Stimulated activated CD8-positive, alpha-beta memory T cell treated with anti-CD3 and anti-CD28 coated beads, Interleukin-7, amount 100 ng/mL, for 4 hours (primary cell): Measurements from ENCODE around the gene VWF.

Experiments
- DNase-seq, 2 donors: peaks; one replicate each; pipeline ENCODE4 v3.0.0-alpha.2; 2020; ENCODE audit warnings: low read depth in 2 of 2

VWF gene

DNA sequence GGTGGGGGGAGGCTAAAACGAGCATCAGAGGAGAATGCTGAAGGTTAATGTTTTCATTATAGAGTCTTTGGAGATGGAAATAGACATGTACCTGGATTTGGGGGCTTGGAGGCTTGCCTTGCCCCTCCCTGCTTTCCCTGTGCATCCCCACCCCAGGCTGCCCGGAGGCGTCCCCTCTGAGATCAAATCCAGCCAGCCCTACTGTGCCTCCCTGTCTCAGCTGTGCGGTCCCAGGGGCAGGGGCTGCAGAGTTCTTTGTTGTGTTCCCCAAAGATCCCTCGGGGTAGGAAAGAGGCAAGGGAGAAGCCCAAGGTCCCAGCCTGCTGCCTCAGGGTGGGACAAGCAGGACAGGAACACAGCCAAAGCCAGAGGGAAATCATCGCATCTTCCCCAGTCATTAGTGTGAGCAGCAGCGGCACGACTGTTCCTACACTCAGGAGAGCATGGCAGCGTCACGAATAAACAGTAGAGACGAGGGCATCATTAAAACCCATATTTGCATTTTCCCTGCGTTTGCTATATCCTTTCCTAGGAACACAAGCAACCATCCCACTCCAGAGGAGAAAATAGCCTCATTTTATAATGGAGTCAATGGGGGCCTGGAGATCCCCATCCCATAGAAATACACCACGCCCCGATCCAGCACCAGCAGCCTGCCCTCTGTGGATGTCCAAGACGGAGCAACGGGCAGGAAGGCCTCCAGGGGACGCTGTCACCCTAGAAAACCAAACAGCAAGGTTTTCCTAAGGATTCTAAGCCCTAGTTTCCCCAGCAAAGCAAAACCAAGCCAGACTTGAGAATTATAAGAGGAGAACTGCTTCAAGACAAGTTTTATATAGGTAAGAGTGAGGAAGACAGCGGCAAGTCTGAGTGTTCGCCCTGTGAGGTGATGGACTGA, 211.8 kb downstream of the VWF start:
- no peak for DNase-seq

DNA sequence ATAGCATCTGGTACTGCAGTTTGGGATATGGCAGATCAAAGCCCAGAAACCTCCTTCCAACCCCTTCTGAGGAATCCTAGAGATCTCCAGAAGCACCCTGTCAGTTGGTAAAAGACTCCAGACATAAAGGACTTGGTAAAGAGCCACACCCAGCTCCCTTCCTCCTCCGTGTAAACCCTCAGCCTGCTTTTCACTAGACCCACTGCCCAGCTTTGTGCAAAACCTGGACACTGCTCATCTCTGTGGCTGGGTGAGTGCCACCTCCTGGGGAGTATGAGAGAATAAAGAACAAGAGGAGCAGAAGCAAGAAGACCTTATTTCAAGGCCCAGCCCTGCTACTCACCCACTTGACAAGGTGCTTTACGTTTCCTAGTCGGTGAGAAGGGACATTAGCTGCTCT, 212.5 kb downstream of the VWF start:
- DNase-seq = no peak

DNA sequence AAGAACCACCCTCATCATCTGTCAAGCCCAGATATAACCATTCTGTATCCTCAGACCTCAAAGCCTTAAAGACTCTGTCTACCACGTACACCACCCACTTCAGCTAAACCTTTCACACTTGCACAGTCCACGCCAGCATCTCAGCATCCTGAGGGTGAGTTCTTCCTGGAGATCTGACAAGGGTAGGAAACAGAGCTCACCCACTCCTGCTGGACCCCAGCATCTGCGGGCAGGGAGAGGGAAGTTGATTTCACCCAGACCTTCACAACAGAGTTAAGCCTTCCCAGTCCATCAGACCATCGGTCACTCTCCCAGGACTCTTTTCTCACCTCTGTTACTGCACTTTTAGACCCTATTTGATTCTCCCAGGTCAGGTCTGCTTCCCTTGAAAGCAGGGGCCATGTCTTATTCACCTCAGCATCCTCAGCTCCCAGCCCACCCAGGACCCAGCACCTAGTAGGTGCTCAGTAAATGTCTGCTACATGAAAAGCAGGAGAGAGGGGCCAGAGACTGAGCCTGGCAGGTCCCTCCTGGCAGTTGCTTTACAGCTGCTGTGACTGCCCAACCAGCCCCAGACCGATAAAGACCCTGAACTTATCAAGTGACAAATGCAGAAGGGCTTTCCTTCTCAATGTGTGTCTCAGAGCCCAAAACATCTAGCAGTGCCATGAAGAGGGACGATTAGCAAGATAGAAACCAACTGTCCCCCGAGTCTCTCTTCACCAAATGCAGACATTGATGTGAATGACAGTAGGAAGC, 213.5 kb downstream of the VWF start:
- no peak for DNase-seq

DNA sequence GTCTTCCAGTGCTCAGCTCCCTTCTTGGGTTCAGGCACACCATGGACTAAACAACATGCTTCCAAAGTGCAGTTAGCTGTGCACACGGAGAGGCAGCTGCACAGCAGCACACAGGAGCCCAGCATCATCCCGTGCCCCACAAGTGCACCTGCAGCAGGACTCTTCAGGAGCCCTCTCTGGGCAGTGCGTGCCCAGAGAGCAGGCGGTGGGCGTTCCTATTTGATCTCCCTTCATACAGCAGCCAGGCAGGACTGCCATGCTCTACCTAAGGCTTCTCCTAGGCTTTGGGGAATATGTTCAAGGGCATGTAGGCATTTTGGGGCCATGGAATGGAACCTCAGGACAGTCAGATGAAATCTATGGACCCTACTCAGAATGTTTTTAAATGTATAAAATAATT, 214.9 kb downstream of the VWF start:
- DNase-seq = no peak

DNA sequence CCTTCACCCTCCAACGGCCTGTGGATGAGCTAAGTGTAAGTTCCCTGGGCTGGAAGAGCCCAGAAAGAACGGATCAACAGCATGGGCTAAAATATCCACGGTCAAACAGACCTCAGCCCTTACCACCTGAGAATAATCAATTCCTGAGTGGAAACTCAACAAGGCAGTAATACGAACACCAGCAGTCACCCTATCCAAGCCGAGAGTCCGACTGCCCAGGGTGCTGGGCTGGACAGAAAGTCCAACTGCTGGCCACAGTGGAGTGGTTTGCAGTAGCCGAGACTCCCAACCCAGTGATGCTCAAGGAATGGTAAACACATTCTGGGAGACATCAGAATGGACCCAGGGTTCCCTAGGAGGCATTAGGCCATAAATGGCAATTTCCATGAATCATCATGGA, 216.2 kb downstream of the VWF start:
- DNase-seq = no peak

DNA sequence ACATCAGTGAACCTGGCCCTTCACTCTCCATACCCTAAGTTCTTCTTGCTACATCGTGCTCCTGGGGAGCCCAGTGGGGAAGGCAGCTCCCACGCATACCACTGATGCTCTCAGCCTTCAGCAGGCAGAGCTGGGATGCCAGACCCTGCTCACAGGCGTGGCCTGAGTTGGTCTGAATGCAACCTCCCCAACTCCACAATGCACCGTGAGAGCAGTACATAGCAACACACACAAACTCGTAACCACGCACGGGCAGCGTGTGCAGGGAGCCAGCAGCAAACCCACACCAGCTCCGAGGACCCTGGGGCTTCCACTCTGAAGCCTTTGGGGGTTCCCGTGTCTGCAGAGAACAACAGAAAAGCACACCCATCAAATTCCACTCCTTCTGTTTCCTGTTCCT, 216.7 kb downstream of the VWF start:
- DNase-seq = no peak

DNA sequence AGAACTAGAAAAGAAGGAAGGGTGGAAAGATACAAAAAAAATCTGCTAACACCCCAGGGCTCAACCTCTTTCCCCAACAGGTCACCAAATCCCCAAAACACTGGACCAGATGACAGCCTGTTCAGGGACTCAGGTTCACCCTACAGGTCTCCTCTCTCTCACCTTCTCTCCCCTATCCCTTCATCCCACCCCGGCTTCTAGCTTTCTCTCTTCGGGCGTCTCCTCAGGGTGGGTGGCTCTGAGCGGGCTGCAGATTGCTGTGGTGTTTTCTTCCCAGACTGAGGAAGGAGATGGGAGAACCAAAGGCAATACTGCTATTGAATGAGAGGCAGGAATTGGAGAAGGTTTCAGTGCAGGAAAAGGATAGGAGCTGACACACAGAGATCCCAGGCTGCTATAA, 218.7 kb downstream of the VWF start:
- DNase-seq = no peak

DNA sequence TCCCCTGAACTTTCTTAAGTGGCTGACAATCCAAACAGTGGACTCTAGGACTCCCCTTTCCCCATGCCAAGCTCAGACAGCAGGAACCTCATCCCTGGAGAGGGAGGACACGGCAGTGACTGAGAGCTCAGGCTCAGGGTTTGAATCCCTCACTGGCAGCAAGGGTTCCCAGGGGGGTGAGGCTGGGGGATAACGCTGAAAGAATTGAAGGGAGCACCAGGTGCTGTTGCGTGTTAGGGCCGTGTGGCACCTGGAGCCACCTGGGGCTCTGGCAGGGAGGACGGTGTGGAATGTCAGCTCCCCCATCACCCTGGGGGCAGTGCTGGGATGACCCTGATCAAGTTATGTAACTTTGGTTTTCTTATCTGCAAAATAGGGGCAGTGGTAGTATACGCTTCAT, 219.5 kb downstream of the VWF start:
- no peak for DNase-seq

DNA sequence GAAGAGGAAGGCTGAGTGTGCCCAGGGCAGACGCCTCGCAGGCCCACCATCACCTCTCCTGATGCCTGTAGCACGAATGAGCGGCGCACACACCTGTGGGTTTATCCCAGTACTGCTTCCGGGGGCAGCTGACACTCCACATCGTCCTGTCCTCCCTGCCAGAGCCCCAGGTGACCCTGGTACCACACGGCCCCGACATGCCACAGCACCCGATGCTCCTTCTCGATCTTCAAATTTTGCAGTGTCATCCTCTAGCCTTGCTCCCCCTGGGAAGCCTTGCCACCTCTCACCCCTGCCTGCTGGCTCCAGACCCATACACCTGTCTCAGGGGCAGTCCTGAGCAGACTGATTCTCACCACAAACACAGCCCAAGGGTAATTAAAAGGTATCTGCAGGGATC, 220.0 kb downstream of the VWF start:
- DNase-seq = no peak

DNA sequence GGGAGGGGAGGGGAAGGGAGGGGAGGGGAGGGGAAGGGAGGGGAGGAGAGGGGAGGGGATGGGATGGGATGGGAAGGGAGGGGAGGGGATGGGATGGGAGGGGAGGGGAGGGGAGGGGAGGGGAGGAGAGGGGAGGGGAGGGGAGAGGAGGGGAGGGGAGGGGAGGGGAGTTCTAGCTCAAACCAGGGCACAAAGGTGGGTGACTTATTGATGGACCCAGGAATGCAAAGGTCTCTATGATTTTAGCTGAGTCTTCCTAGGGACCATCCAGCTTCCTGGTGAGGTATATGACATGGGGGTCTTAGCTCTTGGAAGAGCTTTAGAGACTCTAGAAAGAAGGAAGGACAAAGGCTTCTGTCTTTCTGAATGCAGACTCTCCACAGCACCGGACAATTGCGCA, 221.7 kb downstream of the VWF start:
- DNase-seq = no peak

DNA sequence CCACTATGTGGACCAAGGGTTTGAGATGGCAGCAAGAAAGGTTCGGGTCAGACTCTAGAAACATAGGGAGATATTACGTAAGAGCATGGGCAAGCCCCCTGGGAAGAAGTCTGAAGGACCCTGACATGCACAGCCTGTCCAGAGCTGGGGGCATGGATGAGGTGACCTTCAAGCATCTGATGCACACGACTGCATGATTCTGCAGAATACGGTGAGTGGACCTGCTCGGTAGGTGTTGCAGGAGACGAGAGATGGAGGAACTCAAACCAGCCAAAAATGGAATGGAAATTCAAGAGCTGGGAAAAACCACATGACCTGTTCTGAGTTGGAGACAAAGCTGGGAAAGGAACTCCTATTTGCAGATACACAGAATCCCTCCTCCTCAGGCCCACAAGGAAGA, 223.1 kb downstream of the VWF start:
- DNase-seq = no peak

DNA sequence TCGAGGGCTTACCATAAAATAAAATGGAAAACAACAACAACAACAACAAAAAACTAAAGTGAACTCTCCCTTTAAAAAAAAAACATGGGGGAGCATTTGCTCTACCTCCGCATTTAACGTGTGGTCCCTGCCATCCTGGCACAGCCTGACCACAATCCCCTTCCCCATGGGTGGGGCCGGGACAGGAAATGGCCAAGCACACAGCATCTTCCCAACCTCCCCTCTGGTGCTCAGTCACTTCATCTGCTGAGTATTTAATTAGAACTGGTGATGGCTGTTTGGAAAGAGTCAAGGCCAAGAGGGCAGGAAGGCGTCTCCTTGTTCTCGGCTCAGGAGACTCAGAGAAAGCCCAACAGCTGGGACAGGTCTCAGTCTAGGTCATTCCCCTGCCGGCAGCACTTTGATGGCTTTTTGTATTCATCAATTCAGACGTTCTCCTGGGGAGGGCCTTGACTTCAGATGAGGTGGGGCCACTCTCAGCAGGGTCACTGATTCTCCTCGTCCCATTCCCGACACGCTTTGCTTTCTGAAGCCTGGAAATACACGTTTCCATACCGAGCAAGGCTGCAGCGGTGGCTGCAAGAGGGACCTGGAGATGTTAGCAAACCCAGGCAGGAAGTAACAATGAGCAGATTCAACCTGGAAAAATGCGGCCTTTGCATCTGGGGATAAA, 223.8 kb downstream of the VWF start:
- no peak for DNase-seq

DNA sequence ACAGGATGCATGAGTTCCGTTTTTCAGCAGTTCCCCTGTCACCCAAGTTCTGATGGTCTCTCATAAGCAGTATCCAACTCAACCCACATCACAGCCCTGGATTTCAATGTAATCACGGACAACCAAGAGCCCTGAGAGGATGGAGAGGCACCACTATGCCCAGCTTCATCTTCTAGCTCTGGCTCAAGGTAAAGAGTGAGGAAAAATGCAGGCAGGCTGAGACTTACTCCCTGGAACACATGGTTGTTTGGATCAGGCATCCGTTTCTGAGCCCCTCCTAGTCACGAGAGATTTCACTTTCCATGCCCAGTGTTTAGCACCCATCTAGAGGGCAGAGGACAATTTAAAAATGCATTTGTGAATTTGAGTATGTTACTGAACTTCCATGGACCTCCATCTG, 224.4 kb downstream of the VWF start:
- no peak for DNase-seq

DNA sequence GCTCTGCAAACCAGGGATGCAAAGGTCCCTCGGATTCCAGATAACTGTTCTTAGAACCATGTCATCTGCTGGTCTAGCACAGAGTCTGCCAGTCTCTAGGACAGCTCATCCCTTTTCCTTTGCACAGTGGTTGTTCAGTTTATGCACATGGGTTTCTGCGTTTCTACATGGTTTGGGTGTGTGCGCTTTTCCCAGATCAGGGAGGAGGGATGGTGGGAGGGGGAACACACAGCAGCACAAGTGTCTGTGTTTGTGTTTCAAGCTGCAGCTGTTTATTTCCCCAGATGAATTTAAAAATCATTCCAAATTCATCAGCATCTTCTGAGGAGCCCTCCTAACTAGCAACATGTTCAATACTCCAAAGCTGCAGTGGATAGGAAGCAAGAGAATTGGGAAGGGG, 224.8 kb downstream of the VWF start:
- DNase-seq = no peak

DNA sequence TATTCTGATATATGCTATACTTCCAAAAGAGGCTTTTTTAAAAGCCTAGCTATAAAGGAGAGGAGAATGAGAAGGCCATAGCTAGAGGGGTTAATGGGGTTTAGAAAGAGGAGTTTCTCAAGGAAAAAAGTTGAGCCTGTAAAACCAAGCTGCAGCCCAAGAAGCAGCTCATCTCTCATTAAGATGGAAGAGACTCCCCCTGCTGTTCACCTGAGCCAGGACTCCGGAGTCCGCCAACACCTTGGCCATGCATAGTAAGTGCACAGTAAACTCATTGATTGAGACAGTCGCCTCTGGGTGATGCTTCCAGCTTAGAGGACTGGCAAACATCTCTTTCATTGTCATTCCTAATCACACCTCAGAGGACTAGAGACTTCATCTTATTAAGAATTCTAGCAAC, 225.6 kb downstream of the VWF start:
- DNase-seq = no peak
